GM20431 (cell line): ENCODE data around the gene HEATR9.

Experiments used
- in situ Hi-C: fragments of 300-500 bp; cut with MseI, MboI; formaldehyde crosslinking; loops from one replicate; pipeline ENCODE4 v1.15.0; 2020; ENCODE audit warnings: low sequenced_read_pairs; ENCODE audit not compliant: unreplicated experiment

Gene HEATR9

GRCh38 chr17:35895636-35896587, 27.2 kb upstream of the HEATR9 start:
- in situ Hi-C loops: no loop called here

- in situ Hi-C loops: no loop called here
Observed at GRCh38 chr17:35894206-35894605, 25.5 kb upstream of the HEATR9 start.

- in situ Hi-C loops: no loop called here
Observed at GRCh38 chr17:35893751-35894150, 25.1 kb upstream of the HEATR9 start.

- in situ Hi-C loops: no loop called here
Observed at GRCh38 chr17:35892091-35893035, 23.7 kb upstream of the HEATR9 start.

- in situ Hi-C loops: no loop called here
Observed at GRCh38 chr17:35891269-35891668, 22.6 kb upstream of the HEATR9 start.

GRCh38 chr17:35890774-35891155, 22.1 kb upstream of the HEATR9 start:
- in situ Hi-C loops: no loop called here

DNA sequence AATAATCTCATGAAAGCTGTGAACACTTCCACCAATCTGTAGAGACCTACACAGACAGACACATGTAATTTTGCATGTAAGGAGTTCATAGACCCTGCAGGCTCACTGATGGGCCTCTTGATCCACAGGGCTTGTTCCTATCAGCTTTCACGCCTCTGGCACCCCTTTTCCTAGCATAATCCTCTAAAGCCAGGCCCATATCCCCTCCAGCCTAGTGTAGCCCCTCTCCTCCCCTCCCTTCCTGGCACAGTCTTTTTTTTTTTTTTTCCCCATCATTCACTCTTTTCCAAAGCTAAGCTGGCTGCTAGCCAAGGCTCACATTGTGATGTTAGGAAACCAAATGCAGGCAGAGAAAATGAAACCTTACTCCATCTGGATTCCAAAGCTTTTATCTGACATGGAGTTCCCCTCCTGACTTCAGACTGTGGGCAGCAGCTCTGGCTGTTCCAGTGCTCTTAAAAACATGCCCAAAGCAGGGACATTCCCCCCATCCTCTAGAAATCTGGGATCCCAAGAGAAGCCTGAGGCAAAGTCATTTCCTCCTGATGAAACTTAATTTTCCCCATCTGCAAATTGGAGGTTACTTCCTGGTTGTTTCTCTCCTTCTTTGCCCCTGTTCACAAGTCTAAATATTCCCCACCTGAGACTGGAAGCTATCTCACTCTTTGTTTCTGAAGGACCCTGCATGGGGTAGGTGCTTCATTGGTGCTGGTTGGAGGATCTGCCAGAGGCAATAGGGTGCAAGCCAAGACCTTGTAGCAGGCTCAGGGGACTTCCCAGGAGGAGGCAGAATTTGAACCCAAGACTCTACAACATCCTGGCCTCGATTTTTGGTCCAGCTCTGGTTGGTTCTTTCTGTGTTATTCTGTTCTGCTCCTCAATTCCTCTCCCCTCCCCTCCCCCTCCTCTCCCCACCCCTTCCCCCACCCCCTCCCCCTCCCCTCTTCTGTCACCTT, 21.4 kb upstream of the HEATR9 start:
- in situ Hi-C loops: no loop called here

DNA sequence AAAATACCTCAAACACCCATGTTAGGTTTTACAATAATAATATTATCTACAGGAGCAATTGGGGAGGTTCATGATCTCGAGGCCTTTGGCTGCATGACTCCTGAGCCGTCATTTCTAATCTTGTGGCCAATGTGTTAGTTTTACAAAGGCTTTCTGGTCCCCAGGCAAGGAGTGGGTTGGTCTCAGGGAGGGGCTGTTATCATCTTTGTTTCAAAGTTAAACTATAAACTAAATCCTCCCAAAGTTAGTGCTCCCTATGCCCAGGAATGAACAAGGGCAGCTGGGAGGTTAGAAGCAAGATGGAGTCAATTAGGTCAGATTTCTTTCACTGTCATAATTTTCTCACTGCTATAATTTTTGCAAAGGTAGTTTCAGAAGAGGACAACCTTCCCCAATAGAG, 20.6 kb upstream of the HEATR9 start:
- in situ Hi-C loops: no loop called here

DNA sequence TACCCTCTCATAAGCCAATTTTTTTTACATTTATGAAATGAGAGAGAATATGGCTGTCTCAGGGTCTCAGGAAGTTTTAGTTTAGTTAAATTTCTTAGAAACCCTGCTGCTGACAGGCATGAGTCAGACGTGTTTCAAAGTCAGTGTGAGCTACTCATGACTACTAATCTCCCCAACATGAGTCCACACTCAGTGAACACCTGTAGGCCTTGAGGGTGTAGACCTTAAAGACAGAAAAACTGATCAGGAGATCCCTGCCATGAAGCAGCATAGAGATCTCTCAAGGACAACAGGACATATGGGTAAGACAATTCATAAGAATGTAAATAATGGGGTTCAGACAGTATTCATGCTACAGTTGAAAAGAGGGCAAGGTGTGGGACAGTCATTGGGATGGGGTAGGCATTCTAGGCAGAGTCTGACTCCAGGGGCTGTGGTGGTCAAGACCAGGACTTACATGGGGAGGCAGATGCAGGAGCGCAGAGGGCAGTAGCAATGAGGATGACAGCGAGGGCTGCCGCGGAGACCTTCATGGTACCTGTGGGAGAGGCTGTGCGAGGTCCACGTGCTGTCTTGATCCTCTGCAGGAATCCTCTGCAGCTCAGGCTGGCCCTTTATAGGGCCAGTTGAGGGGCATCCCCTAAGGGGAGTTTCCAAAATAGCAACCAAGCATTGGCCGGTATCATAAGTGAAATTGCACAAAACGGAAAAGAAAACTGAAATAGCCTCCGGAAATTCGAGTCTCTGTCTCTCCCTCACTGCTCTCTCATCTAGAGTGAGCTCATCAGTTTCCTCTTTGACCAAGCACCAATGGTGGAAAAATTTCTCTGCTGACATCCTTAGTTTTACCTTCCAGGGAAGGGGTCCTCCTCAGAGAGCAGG, 11.3 kb upstream of the HEATR9 start, which contains the start of gene CCL5:
Gene CCL5 (minus strand): TSS at position 588 of the 882 bp plus-strand sequence.
- in situ Hi-C loops: no loop called here

GRCh38 chr17:35878361-35878760, 9.7 kb upstream of the HEATR9 start:
- in situ Hi-C loops: no loop called here

DNA sequence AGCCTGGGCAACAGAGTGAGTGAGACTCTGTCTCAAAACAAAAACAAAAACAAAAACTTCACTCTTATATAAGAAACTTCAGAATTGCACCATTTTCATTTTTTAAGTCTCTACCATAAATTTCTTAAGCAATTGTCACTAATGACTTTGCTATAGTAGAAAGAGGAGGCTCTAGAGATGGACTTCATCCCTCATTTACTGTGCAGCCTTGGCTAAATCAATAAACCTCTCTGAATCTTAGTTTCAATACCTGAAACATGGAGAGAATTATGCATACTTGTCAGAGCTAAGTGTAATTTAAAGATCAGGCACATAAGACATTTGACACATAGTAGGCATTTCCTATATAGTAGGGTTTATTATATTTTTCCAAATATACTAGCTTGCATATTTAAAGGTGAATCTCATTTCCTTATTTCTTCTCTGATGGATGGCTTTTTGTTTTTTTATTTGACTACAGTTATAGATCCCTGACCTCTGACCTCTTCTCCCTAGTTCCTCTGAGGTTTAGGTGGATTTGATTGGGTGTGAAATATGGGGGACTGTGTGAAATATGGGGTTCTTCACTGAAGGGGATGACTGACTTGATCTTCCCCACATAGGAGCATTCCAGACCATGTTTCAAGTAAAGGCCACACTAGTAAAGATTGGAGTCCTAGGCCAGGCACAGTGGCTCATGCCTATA, 8.8 kb upstream of the HEATR9 start:
- in situ Hi-C loops: no loop called here

GRCh38 chr17:35876534-35876933, 7.8 kb upstream of the HEATR9 start:
- in situ Hi-C loops: no loop called here

GRCh38 chr17:35875800-35876139, 7.1 kb upstream of the HEATR9 start:
- in situ Hi-C loops: no loop called here

GRCh38 chr17:35875072-35875799, 6.5 kb upstream of the HEATR9 start:
- in situ Hi-C loops: no loop called here

GRCh38 chr17:35872196-35872980, 3.7 kb upstream of the HEATR9 start:
- in situ Hi-C loops: no loop called here

DNA sequence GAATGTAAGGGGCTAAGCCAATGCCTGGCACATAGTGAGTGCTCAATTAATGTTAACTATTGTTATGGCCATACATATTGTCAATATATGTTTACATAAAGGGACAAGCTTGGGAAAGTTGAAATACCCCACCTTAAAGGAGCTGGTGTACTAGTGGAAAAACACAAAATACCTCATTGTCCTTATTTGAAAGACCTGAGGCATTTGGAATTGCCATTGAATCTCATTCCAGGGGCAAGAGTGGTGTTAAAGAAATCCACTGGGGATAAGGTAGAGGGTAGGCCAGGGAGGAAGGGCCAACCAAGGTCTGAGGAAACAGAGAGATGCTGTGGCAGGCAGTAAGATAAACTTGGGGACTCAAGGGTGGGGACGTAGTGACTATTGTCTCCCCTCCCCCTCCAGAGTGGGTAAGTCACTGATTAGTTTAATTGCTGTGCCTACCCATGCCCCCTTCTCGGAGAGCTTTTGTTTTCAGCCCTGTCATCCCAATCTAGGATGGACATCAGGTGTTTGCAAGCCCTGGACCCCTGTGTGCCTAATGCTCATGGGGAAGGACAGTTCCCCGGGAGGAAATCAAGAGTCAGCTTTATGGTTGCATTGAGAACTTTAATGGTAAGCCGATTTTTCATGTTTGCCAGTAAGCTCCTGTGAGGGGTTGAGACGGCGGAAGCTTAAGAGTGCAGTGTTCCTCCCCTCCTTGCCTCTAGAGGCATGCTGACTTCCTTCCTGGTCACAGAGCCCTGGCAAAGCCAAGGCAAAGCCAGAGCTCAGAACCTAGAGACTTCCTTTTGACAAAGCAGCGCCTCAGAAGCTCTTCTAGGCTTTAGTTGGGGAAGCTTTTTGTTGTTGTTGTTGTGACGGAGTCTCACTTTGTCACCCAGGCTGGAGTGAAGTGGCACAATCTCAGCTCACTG, 2.5 kb upstream of the HEATR9 start:
- in situ Hi-C loops: no loop called here
